Neuron (in vitro differentiated cells): ENCODE results near the gene PLXNB1.

ENCODE experiments used
- H2AFZ ChIP-seq: one replicate; pipeline ENCODE4 v1.6.1; 2013; ENCODE audit warnings: low read depth, mild to moderate bottlenecking, inconsistent platforms, low read length, moderate library complexity
- H3K27me3 ChIP-seq: one replicate; pipeline ENCODE4 v1.6.1; 2013; ENCODE audit warnings: low read length; ENCODE audit not compliant: insufficient read depth
- H3K36me3 ChIP-seq: one replicate; pipeline ENCODE4 v1.6.1; 2013; ENCODE audit warnings: low read length; ENCODE audit not compliant: insufficient read depth
- H3K4me1 ChIP-seq: one replicate; pipeline ENCODE4 v1.6.1; 2013; ENCODE audit warnings: low read length; ENCODE audit not compliant: insufficient read depth
- H3K4me3 ChIP-seq: 2 replicates; pipeline ENCODE4 v1.5.1; 2013; ENCODE audit warnings: mild to moderate bottlenecking, low read length, moderate library complexity
- H3K9me3 ChIP-seq: one replicate; pipeline ENCODE4 v1.6.1; 2013; ENCODE audit warnings: low read length

Gene PLXNB1

DNA sequence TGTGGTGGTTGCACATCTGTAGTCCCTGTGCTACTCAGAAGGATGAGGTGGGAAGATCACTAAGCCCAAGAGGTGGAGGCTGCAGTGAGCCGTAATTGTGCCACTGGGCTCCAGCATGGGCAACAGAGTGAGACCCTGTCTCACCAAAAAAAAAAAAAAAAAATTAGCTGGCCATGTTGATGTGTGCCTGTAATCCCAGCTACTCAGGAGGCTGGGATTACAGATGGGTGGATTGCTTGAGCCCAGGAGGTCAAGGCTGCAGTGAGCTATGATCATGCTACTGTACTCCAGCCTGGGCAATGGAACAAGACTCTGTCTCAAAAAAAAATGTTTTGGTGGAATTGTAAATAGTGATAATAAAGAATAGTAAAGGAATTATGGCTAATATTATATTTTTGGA is 26.6 kb upstream of the PLXNB1 start:
- Histone ChIP-seq H2AFZ (no peak overlapping the region), H3K9me3 (no peaks in the 10 kb centered on the region), H3K4me1 (no peaks in the 10 kb centered on the region), H3K36me3 (peaks cover 81% of the 10 kb centered on the region), H3K4me3 (no peak overlapping the region), H3K27me3 (no peaks in the 10 kb centered on the region)

DNA sequence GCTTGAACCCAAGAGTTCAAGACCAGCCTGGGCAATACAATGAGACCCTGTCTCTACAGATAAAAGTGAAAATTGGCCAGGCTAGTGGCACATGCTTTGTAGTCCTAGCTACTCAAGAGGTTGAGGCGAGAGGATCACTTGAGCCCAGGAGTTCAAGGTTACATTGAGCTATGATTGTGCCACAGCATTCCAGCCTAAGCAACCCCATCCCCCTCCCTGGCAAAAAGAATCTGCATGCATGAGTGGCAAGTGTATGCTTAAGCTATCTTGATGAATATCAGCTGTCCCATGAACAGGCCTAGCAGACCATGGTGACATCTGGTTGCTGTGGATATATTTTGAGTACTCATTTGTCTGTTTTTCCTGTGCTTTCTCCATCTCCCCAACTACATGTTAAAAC is 21.4 kb upstream of the PLXNB1 start:
- Histone ChIP-seq H3K27me3 (no peaks in the 10 kb centered on the region), H3K9me3 (no peaks in the 10 kb centered on the region), H3K4me3 (no peak overlapping the region), H2AFZ (no peak overlapping the region), H3K4me1 (peaks cover 13% of the 10 kb centered on the region), H3K36me3 (peaks cover 51% of the 10 kb centered on the region)

DNA sequence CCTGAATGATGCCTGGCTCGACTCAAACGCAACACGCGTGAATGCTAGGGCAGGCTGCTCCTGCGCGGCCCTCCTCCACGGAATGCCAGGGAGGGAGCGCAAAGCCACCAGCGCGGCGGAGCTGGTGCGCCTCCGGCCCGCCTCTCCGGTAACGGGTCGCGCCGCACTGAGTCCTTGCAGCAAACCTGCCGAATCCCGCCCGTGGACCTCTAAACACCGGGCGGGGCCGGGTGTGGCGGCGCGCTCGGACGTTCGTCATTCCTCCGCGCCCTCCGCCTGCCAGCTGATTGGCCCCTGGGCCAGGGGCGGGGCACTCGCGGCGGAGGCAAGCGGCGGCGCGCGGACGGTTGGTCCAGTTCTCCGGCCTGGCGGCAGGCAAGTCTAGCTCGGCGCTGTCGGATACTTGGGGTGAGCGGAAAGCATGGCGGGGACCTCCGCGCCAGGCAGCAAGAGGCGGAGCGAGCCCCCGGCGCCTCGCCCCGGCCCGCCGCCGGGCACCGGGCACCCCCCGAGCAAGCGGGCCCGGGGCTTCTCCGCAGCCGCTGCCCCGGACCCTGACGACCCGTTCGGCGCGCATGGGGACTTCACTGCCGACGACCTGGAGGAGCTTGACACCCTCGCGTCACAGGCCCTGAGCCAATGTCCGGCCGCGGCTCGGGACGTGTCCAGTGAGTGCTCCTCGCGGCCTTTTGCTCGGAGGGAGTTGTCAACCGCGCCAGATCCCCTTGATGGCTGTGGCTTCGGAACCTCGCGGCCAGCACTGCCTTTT is 16.7 kb upstream of the PLXNB1 start, which contains the start of gene ATRIP:
TSS of gene ATRIP (plus strand) at position 313 of the 769 bp plus-strand sequence. CDS start at position 422, 109 bp downstream.
- peak within 1 kb of the TSS; percentile 88 for H3K4me3 ChIP-seq
- H2AFZ ChIP-seq: peak within 1 kb of the TSS; percentile 50
- no peaks in the 10 kb centered on the region for H3K27me3 ChIP-seq
- H3K9me3 ChIP-seq: no peaks in the 10 kb centered on the region
- peaks cover 24% of the 10 kb centered on the region for H3K4me1 ChIP-seq
- H3K36me3 ChIP-seq: peaks cover 31% of the 10 kb centered on the region

DNA sequence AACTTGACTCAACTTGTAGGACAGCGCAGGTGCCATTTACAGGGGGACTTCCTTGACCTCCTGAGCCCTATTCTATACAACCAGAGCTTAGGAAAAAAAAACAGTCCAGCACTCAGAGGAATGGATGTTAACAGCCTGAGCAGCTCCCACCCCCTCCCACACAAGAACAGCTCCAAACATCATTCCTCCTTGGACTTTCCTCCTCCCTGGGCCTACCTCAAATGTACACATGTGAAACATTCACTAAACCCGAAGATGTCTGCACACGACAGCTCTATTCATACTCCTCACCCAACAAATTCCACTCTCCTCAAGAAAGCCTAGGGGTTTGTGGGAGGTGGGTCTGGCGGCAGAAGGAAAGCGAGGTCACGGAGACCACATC is 16.1 kb upstream of the PLXNB1 start:
- no peaks in the 10 kb centered on the region for H3K27me3 ChIP-seq
- peaks cover 30% of the 10 kb centered on the region for H3K4me1 ChIP-seq
- peak overlapping the region; percentile 50 for H2AFZ ChIP-seq
- H3K36me3 ChIP-seq: peaks cover 27% of the 10 kb centered on the region
- H3K4me3 ChIP-seq: peak overlapping the region; percentile 88
- no peaks in the 10 kb centered on the region for H3K9me3 ChIP-seq

DNA sequence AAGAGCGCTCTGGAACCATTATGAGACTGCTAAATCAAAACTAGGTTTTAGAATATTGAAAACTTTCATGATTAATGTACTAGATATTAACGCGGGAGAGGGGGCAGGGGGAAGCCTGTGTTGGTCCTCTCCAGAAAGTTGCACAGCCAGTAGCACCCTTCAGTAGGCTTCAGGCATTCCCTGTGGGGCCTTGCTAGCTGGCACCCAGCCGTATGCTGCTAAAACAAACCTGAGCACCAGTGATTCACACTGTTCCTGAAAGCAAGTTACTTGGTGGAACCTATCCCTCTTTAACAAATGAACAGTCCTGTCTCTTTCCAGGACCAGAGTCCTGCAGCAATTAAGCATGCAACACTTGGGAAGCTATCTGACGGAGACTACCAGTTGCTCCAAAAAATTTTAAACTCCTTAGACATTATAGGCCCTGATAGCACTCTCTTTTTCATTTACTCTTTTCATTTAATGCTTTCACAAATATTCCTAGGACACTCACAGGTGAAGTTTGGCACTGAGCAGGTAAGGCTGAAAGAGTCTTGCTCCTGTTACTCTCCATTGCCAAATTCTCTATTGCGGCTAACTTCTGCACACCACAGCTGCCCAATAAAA is 15.5 kb upstream of the PLXNB1 start:
- no peak overlapping the region for H2AFZ ChIP-seq
- no peaks in the 10 kb centered on the region for H3K27me3 ChIP-seq
- H3K4me1 ChIP-seq: peaks cover 30% of the 10 kb centered on the region
- peaks cover 27% of the 10 kb centered on the region for H3K36me3 ChIP-seq
- H3K4me3 ChIP-seq: peak overlapping the region; percentile 88
- H3K9me3 ChIP-seq: no peaks in the 10 kb centered on the region

DNA sequence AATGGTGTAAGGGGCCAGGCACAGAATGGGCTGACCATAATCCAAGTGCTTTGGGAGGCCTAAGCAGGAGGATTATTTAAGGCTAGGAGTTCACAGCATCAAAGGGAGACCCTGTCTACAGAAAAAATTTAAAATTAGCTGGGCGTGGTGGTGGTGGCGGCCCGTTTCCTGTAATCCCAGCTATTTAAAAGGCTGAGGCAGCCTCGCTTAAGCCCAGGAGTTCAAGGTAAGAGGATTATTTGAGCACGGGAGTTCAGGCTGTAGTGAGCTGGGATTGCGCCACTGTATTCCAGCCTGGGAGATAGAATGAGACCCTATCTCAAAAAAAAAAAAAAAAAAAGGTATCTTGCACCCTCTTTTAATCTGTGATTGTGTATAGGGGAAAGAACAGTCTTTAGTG is 12.1 kb upstream of the PLXNB1 start:
- Histone ChIP-seq H3K4me1 (peaks cover 19% of the 10 kb centered on the region), H2AFZ (no peak overlapping the region), H3K4me3 (no peak overlapping the region), H3K36me3 (peaks cover 21% of the 10 kb centered on the region), H3K27me3 (no peaks in the 10 kb centered on the region), H3K9me3 (no peaks in the 10 kb centered on the region)

DNA sequence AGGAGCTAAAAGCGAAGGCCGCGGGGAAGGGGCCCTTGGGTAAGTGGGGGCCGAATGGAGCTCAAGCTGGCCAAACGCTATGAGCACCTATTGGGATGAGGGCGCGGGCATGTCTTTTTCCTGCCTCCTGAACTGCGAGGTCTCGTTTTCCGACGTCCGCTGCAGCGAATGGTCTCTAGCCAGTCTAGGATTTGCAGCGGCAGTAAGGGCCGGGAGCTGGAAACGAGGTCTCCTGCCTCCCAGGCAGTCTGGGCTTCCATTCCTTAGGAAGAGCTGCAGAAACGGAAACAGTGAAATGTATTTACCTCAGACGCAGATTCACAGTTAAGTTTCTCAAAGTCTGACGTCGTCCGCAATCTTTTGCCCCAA is 10.7 kb upstream of the PLXNB1 start:
- no peaks in the 10 kb centered on the region for H3K9me3 ChIP-seq
- no peak overlapping the region for H2AFZ ChIP-seq
- peaks cover 21% of the 10 kb centered on the region for H3K36me3 ChIP-seq
- no peaks in the 10 kb centered on the region for H3K27me3 ChIP-seq
- peak overlapping the region; percentile 63 for H3K4me3 ChIP-seq
- peaks cover 13% of the 10 kb centered on the region for H3K4me1 ChIP-seq

DNA sequence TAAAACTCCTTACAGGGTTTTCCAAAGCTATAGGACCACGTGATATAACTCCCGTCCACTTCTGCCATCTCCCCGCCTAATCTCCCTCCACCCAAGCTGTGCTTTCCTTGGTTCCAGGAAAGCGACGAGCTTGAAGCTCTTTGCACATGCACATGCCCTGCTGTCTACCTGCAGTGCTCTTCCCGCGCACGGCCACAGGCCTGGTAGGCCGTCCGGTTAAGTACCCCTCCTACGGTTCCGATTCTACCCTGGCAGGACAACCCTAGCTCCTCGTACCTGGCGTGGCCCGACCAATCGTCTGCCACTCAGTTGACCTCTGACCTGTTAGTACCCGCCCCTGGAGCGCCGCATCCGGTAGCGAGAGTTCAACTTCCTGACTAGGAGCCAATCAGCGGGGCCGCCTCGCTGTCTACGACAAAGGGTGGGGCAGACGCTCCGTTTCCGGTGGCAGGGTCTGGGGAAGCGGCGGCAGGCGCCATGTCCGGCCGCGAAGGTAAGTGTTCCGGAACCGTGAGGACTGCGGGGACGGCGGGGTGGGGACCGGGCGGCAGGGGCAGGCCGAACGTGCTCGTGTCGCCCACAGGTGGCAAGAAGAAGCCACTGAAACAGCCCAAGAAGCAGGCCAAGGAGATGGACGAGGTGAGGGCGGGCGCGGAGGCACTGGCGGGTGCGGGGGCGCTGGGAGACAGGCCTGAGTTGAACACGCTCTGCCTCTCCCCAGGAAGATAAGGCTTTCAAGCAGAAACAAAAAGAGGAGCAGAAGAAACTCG is 10.1 kb upstream of the PLXNB1 start, which contains the start of the genes CCDC51 and TMA7:
TSS of gene CCDC51 (minus strand) at position 300 of the 770 bp plus-strand sequence. CDS start 4,991 bp downstream, outside the sequence.
TSS of gene TMA7 (plus strand) at position 438 of the 770 bp plus-strand sequence. CDS start at position 478, 40 bp downstream.
- Histone ChIP-seq H2AFZ (peak within 1 kb of the TSS; percentile 1), H3K4me1 (peaks cover 12% of the 10 kb centered on the region), H3K36me3 (peaks cover 21% of the 10 kb centered on the region), H3K4me3 (peak within 1 kb of the TSS; percentile 63), H3K9me3 (no peaks in the 10 kb centered on the region), H3K27me3 (no peaks in the 10 kb centered on the region)

DNA sequence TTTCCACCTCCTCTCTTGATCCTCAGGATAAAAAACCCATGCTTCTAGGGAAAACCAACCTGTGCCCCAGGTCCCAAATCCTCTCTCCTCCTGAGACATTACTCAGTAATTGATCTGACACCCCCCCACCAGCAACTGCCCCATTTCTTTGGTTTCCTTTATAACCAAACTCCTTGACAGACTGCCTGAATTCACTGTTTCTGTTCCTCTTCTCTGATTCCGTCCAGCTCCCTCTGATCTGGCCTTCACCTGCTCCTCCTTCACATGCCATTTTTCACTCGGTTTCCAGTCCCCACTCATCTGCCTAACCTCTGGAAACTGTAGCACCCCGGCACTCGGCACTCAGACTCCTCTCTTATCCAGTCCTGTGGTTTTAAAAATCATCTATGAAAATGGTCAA is 7.9 kb upstream of the PLXNB1 start:
- no peak overlapping the region for H2AFZ ChIP-seq
- H3K27me3 ChIP-seq: no peaks in the 10 kb centered on the region
- no peaks in the 10 kb centered on the region for H3K9me3 ChIP-seq
- peaks cover 12% of the 10 kb centered on the region for H3K4me1 ChIP-seq
- no peak overlapping the region for H3K4me3 ChIP-seq
- peaks cover 22% of the 10 kb centered on the region for H3K36me3 ChIP-seq

DNA sequence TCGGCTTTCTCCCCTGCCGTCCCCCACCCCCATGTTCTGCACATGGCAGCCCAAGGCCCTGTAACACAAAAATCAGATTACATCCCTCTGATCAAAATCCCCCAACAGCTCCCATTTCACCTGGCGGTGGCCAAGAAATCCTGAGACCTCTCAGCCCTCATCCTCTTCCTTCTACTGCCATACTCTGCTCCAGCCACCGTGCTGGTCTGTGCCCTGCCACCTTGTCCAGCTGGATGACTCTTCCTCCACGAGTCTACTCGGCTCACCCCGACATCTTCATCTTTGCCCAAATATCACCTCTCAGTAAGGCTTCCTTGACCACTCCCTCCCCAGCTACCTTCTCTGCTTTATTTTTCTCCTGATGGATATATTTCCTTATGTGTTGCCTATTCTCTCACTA is 7.0 kb upstream of the PLXNB1 start:
- peaks cover 11% of the 10 kb centered on the region for H3K4me1 ChIP-seq
- H3K9me3 ChIP-seq: no peaks in the 10 kb centered on the region
- H2AFZ ChIP-seq: no peak overlapping the region
- peaks cover 23% of the 10 kb centered on the region for H3K36me3 ChIP-seq
- H3K4me3 ChIP-seq: no peak overlapping the region
- no peaks in the 10 kb centered on the region for H3K27me3 ChIP-seq

DNA sequence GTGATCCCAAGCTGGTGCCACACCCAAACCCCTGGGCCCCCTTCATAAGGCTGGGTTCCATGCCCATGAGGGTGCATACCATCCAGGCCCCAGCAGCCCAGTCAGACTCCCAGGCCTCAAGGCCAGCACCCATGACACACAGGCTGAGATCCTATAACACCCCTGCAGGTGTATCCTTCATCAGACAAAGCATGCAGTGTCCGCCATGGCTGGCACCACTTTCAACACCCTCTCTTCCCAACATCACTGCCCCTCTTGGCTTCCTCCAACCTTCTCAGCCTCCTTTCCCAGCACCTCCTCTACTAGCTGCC is 6.5 kb upstream of the PLXNB1 start:
- Histone ChIP-seq H3K4me3 (no peak overlapping the region), H3K36me3 (peaks cover 20% of the 10 kb centered on the region), H3K27me3 (no peaks in the 10 kb centered on the region), H2AFZ (no peak overlapping the region), H3K9me3 (no peaks in the 10 kb centered on the region), H3K4me1 (peaks cover 6% of the 10 kb centered on the region)

DNA sequence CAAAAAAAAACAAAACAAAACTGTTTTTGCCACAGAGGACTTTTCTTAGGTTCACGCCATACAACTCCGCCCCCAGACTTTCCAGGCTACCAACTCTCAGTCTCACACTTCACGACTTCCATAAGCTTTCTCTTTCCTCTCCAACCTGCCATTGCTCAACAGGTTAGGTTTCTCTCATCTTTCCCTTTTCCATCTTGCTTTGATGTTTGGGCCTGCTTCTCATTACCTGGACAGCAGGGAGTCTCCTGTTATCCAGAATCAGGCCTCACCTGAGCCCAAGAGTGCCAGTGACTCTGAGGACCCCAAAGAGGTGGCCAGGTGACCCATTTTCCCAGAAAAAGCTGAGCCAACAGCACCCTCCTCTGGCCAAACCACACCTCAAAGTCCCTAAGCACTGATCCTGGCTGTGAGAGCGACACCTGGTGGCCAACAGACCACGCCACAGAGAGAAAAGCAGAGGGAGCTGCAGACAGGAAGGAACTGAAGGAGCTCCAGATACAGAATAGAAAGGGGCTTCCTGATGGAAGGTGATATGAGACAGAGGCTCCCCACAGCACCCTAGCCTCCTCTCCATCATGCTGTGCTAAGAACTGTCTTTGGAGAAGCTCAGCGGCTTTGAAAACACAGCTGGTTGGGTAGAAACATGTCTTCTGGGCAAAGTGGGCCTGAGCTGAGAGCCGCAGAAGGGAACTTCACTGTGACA is 6.0 kb upstream of the PLXNB1 start:
- Histone ChIP-seq H3K4me3 (no peak overlapping the region), H3K9me3 (no peaks in the 10 kb centered on the region), H3K27me3 (no peaks in the 10 kb centered on the region), H3K36me3 (peaks cover 20% of the 10 kb centered on the region), H2AFZ (no peak overlapping the region), H3K4me1 (peaks cover 3% of the 10 kb centered on the region)

DNA sequence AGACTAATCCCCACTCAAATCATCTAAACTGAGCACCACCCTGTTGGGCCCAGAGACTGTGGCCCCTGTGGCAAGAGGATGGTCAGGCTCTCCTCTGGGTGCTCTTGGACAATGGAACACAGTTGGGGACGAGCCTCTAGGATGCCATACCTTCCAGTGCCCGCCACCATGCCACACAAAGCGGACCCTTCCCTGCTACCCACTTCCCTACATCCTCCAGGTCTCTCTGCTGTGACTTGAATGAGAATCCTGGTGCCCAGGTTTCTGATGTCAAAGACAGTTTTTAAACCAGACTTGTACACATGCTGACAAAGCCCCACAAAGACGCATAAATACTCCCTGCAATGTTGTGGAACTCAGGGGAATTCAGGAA is 5.3 kb upstream of the PLXNB1 start:
- no peak overlapping the region for H2AFZ ChIP-seq
- no peaks in the 10 kb centered on the region for H3K27me3 ChIP-seq
- H3K9me3 ChIP-seq: no peaks in the 10 kb centered on the region
- peaks cover 6% of the 10 kb centered on the region for H3K4me1 ChIP-seq
- peaks cover 20% of the 10 kb centered on the region for H3K36me3 ChIP-seq
- H3K4me3 ChIP-seq: no peak overlapping the region
